ENCODE measurements around the gene SSU72. TPM values are rescaled to one million over a fixed set of nuclear protein-coding genes. Genes with fewer than 3 reads are reported as not detected.

Gene SSU72
- total and polyA plus RNA-seq, 4 donors: 35.4 to 57.4 (median 44.3) TPM

DNA sequence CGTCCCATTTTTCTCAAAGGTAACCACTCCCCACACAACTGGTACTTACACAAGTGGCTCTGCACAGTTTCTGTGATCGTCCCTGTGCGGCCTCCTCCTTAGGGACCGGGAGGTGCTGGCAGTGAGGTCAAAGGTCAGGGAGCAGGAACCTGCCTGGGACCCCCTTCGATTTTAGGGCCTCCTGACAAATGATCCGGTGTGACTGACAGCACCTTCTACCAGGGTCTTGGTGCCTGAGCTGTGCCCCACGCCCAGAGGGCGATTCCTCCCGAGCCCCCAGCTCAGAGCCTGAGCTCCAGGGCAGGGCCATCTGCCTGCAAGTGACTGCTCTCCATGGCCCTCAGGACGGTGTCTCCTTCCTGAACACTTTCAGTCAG, 22.4 kb downstream of the SSU72 start:
- 87% methylated on average over 10 of the region's 10 CpGs for WGBS
- H3K9ac ChIP-seq (ENCODE audit: low read depth in 1 of 2, low read length in 2 of 2): no peak overlapping the region
- no peaks in the 10 kb centered on the region for H3K27me3 ChIP-seq (ENCODE audit: control insufficient read depth in 4 of 4, insufficient read depth in 4 of 4, low read length in 3 of 4)
- no peak overlapping the region for H3K4me3 ChIP-seq (ENCODE audit: low read depth in 1 of 3, low read length in 3 of 3)
- no peak overlapping the region for H3K27ac ChIP-seq (ENCODE audit: low read depth in 1 of 2, low read length in 2 of 2)
- TF ChIP-seq NR2F2 (IDR thresholded peaks at IDR 0.05) (no peak), RXRA (IDR thresholded peaks at IDR 0.05) (no peak), FOXA1 (IDR thresholded peaks at IDR 0.05) (no peak), HNF4A (conservative IDR thresholded peaks at IDR 0.05) (no peak), FOXA2 (IDR thresholded peaks at IDR 0.05) (no peak), SP1 (IDR thresholded peaks at IDR 0.05) (no peak)
- TF ChIP-seq, protein P1, sequence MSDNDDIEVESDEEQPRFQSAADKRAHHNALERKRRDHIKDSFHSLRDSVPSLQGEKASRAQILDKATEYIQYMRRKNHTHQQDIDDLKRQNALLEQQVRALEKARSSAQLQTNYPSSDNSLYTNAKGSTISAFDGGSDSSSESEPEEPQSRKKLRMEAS (IDR thresholded peaks at IDR 0.05): no peak
- TF ChIP-seq, protein P2, sequence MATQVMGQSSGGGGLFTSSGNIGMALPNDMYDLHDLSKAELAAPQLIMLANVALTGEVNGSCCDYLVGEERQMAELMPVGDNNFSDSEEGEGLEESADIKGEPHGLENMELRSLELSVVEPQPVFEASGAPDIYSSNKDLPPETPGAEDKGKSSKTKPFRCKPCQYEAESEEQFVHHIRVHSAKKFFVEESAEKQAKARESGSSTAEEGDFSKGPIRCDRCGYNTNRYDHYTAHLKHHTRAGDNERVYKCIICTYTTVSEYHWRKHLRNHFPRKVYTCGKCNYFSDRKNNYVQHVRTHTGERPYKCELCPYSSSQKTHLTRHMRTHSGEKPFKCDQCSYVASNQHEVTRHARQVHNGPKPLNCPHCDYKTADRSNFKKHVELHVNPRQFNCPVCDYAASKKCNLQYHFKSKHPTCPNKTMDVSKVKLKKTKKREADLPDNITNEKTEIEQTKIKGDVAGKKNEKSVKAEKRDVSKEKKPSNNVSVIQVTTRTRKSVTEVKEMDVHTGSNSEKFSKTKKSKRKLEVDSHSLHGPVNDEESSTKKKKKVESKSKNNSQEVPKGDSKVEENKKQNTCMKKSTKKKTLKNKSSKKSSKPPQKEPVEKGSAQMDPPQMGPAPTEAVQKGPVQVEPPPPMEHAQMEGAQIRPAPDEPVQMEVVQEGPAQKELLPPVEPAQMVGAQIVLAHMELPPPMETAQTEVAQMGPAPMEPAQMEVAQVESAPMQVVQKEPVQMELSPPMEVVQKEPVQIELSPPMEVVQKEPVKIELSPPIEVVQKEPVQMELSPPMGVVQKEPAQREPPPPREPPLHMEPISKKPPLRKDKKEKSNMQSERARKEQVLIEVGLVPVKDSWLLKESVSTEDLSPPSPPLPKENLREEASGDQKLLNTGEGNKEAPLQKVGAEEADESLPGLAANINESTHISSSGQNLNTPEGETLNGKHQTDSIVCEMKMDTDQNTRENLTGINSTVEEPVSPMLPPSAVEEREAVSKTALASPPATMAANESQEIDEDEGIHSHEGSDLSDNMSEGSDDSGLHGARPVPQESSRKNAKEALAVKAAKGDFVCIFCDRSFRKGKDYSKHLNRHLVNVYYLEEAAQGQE (IDR thresholded peaks at IDR 0.05): no peak
- TF ChIP-seq, protein P3, sequence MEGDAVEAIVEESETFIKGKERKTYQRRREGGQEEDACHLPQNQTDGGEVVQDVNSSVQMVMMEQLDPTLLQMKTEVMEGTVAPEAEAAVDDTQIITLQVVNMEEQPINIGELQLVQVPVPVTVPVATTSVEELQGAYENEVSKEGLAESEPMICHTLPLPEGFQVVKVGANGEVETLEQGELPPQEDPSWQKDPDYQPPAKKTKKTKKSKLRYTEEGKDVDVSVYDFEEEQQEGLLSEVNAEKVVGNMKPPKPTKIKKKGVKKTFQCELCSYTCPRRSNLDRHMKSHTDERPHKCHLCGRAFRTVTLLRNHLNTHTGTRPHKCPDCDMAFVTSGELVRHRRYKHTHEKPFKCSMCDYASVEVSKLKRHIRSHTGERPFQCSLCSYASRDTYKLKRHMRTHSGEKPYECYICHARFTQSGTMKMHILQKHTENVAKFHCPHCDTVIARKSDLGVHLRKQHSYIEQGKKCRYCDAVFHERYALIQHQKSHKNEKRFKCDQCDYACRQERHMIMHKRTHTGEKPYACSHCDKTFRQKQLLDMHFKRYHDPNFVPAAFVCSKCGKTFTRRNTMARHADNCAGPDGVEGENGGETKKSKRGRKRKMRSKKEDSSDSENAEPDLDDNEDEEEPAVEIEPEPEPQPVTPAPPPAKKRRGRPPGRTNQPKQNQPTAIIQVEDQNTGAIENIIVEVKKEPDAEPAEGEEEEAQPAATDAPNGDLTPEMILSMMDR (IDR thresholded peaks at IDR 0.05; ENCODE audit: low read depth, low read length, missing input control): no peak
- TF ChIP-seq, protein P4, sequence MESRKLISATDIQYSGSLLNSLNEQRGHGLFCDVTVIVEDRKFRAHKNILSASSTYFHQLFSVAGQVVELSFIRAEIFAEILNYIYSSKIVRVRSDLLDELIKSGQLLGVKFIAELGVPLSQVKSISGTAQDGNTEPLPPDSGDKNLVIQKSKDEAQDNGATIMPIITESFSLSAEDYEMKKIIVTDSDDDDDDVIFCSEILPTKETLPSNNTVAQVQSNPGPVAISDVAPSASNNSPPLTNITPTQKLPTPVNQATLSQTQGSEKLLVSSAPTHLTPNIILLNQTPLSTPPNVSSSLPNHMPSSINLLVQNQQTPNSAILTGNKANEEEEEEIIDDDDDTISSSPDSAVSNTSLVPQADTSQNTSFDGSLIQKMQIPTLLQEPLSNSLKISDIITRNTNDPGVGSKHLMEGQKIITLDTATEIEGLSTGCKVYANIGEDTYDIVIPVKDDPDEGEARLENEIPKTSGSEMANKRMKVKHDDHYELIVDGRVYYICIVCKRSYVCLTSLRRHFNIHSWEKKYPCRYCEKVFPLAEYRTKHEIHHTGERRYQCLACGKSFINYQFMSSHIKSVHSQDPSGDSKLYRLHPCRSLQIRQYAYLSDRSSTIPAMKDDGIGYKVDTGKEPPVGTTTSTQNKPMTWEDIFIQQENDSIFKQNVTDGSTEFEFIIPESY (IDR thresholded peaks at IDR 0.05): no peak
- H3K4me1 ChIP-seq (ENCODE audit: control insufficient read depth in 4 of 4, insufficient read depth in 4 of 4, low read length in 3 of 4): peaks cover 0 to 17% (median 9%) of the 10 kb centered on the region in 4 donors
- no peaks in the 10 kb centered on the region for H3K9me3 ChIP-seq (ENCODE audit: control insufficient read depth in 4 of 4, low read length in 3 of 4)
- no peak for DNase-seq (ENCODE audit: low spot score)
- peaks cover 0 to 2% (median 0%) of the 10 kb centered on the region in 4 donors for H3K36me3 ChIP-seq (ENCODE audit: control insufficient read depth in 4 of 4, insufficient read depth in 3 of 4, low read depth in 1 of 4, low read length in 3 of 4)

DNA sequence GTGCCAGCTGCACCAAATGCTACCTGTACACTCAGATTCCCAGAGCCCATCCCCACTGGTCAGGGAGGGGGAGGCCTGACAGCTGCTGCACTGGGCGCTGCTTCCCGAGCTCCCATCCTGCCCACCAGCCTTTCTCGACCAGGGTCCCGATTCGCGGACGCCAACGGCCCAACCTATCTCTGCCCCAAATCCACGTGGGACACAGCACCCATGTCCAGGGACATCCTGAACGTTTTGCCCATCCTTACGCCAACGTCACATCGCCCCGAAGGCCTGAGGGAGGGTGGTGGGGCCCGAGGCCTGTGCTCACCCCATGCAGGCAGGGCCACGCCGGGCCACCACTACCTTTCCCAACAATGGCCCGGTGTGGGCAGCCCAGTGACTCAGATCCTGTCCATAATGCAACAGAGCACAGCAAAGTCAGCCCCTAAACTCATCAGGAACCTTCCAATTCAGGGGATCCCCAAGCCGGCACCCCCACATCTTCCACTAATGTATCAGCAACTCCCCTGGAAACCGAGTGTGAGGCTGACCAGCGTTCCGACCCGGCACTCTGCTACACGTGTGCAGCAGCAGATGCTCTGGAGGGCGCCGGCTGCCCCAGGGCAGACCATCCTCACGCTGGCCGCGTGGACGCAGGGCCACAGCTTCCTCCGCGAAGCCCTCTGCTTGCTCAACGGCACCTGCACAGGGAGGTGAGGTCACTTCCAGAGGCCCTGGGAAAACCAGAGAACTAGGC, 23.0 kb downstream of the SSU72 start:
- Histone ChIP-seq H3K9ac (ENCODE audit: low read depth in 1 of 2, low read length in 2 of 2) (no peak overlapping the region), H3K36me3 (ENCODE audit: control insufficient read depth in 4 of 4, insufficient read depth in 3 of 4, low read depth in 1 of 4, low read length in 3 of 4) (peaks cover 0 to 5% (median 0%) of the 10 kb centered on the region in 4 donors)
- no peak for DNase-seq (ENCODE audit: low spot score)

More for the DNA sequence above, 23.0 kb downstream of the SSU72 start:
- no peak overlapping the region for H3K4me3 ChIP-seq (ENCODE audit: low read depth in 1 of 3, low read length in 3 of 3)
- H3K9me3 ChIP-seq (ENCODE audit: control insufficient read depth in 4 of 4, low read length in 3 of 4): no peaks in the 10 kb centered on the region
- peaks cover 0 to 17% (median 9%) of the 10 kb centered on the region in 4 donors for H3K4me1 ChIP-seq (ENCODE audit: control insufficient read depth in 4 of 4, insufficient read depth in 4 of 4, low read length in 3 of 4)
- H3K27ac ChIP-seq (ENCODE audit: low read depth in 1 of 2, low read length in 2 of 2): no peak overlapping the region
- no peaks in the 10 kb centered on the region for H3K27me3 ChIP-seq (ENCODE audit: control insufficient read depth in 4 of 4, insufficient read depth in 4 of 4, low read length in 3 of 4)
- no peak for TF ChIP-seq SP1 (IDR thresholded peaks at IDR 0.05)
- TF ChIP-seq, protein P4 (IDR thresholded peaks at IDR 0.05): no peak
- 92% methylated on average over 33 of the region's 33 CpGs for WGBS

All from liver (tissue), 9 donors.